Smooth muscle cell (in vitro differentiated cells): Measurements from ENCODE around the gene FIBCD1. TPM values are rescaled to one million over a fixed set of nuclear protein-coding genes. Genes with fewer than 3 reads are reported as not detected.

ENCODE experiments used
- DNase-seq: peaks from one replicate; lab custom pipeline; 2025; ENCODE audit not compliant: unreplicated experiment; lab: John Stamatoyannopoulos, UW
- H2AFZ ChIP-seq: fragments of 200-600 bp; sonication (generic); 2 replicates; pipeline ENCODE4 v1.6.0; 2016; ENCODE audit warnings: antibody characterized with exemption, low read depth, mild to moderate bottlenecking
- H3F3A ChIP-seq: fragments of 200-600 bp; sonication (generic); 2 replicates; pipeline ENCODE4 v1.6.0; 2017; ENCODE audit warnings: antibody characterized with exemption, low read depth
- H3K27ac ChIP-seq: fragments of 200-600 bp; sonication (generic); 2 replicates; pipeline ENCODE4 v1.5.1; 2016; ENCODE audit warnings: low read depth, mild to moderate bottlenecking
- H3K27me3 ChIP-seq: fragments of 200-600 bp; sonication (generic); 2 replicates; pipeline ENCODE4 v1.6.1; 2016; ENCODE audit warnings: low read depth, mild to moderate bottlenecking
- H3K36me3 ChIP-seq: fragments of 200-600 bp; sonication (generic); 2 replicates; pipeline ENCODE4 v1.5.1; 2016; ENCODE audit warnings: low read depth
- H3K4me1 ChIP-seq: fragments of 200-600 bp; sonication (generic); 2 replicates; pipeline ENCODE4 v1.5.1; 2016; ENCODE audit warnings: low read depth
- H3K4me2 ChIP-seq: fragments of 200-600 bp; sonication (generic); 2 replicates; pipeline ENCODE4 v1.6.0; 2016; ENCODE audit warnings: mild to moderate bottlenecking
- H3K4me3 ChIP-seq: fragments of 200-600 bp; sonication (generic); 2 replicates; pipeline ENCODE4 v1.5.1; 2016; ENCODE audit warnings: mild to moderate bottlenecking
- H3K79me2 ChIP-seq: fragments of 200-600 bp; sonication (generic); 2 replicates; pipeline ENCODE4 v1.6.0; 2016; ENCODE audit warnings: low read depth, mild to moderate bottlenecking
- H3K9ac ChIP-seq: fragments of 200-600 bp; sonication (generic); 2 replicates; pipeline ENCODE4 v1.6.0; 2016; ENCODE audit warnings: low read depth
- H3K9me3 ChIP-seq: fragments of 200-600 bp; sonication (generic); replicated peaks from 2 replicates; pipeline ENCODE4 v1.5.1; 2016; ENCODE audit warnings: low read depth
- H4K20me1 ChIP-seq: fragments of 200-600 bp; sonication (generic); 2 replicates; pipeline ENCODE4 v1.6.0; 2016; ENCODE audit warnings: low read depth
- CTCF ChIP-seq: fragments of 200-600 bp; sonication (generic); IDR thresholded peaks from 2 replicates; pipeline ENCODE4 v1.5.1; 2017; ENCODE audit warnings: borderline replicate concordance, mild to moderate bottlenecking, antibody characterized with exemption; ENCODE audit not compliant: insufficient read depth, poor library complexity, severe bottlenecking
- WGBS: methylation state at CpG from one replicate; pipeline ENCODE4 v1.1.7; 2016; ENCODE audit warnings: low lambda C conversion rate; 5-methylcytosine and 5-hydroxymethylcytosine counted together
- polyA plus RNA-seq: library from polyadenylated mRNA; unstranded; fragments of >200 nt; fragmentation: Nextera tagmentation; extraction: Ambion mirVana; gene quantifications from 2 replicates; pipeline ENCODE4 v1.2.1, GENCODE V29; 2016
- total RNA-seq: library from RNA; depleted of rRNA; stranded (reverse); fragments of >200 nt; gene quantifications from 2 replicates; pipeline ENCODE4 v1.2.3, GENCODE V29; 2014

The FIBCD1 gene
- total and polyA plus RNA-seq, 2 experiments from 2014 or later, result 1.8 to 4.7 TPM

- no peak for TF ChIP-seq CTCF
- Histone ChIP-seq H3K79me2 (no peaks in the 10 kb centered on the region), H2AFZ (no peak overlapping the region), H3K27me3 (no peaks in the 10 kb centered on the region), H3K4me1 (no peaks in the 10 kb centered on the region), H3K36me3 (no peaks in the 10 kb centered on the region), H3F3A (no peaks in the 10 kb centered on the region), H4K20me1 (no peaks in the 10 kb centered on the region), H3K9ac (no peak overlapping the region), H3K4me3 (no peak overlapping the region), H3K4me2 (no peak overlapping the region), H3K27ac (no peak overlapping the region), H3K9me3 (no peaks in the 10 kb centered on the region)
- WGBS, result 99% methylated on average over 5 of the region's 5 CpGs
- no peak for DNase-seq
Observed at GRCh38 chr9:130975156-130975555, 36.1 kb upstream of the FIBCD1 start.

GRCh38 chr9:130974697-130975096 is 35.6 kb upstream of the FIBCD1 start:
- no peak overlapping the region for H3K4me3 ChIP-seq
- no peak for TF ChIP-seq CTCF
- H3K36me3 ChIP-seq, result no peaks in the 10 kb centered on the region
- H3K27ac ChIP-seq, result no peak overlapping the region
- H4K20me1 ChIP-seq, result no peaks in the 10 kb centered on the region
- WGBS, result 89% methylated on average over 5 of the region's 5 CpGs
- no peaks in the 10 kb centered on the region for H3K27me3 ChIP-seq
- no peaks in the 10 kb centered on the region for H3K79me2 ChIP-seq
- H3K9ac ChIP-seq, result no peak overlapping the region
- DNase-seq, result no peak
- H3K4me2 ChIP-seq, result no peak overlapping the region
- H3F3A ChIP-seq, result no peaks in the 10 kb centered on the region
- H3K9me3 ChIP-seq, result no peaks in the 10 kb centered on the region
- H3K4me1 ChIP-seq, result no peaks in the 10 kb centered on the region
- no peak overlapping the region for H2AFZ ChIP-seq

GRCh38 chr9:130973686-130974281 is 34.7 kb upstream of the FIBCD1 start:
- H3K79me2 ChIP-seq, result no peaks in the 10 kb centered on the region
- H4K20me1 ChIP-seq, result no peaks in the 10 kb centered on the region
- TF ChIP-seq CTCF, result no peak
- H2AFZ ChIP-seq, result no peak overlapping the region
- H3K4me3 ChIP-seq, result no peak overlapping the region
- H3K27me3 ChIP-seq, result no peaks in the 10 kb centered on the region
- no peaks in the 10 kb centered on the region for H3F3A ChIP-seq
- WGBS, result 74% methylated on average over 21 of the region's 21 CpGs
- no peaks in the 10 kb centered on the region for H3K36me3 ChIP-seq
- no peak overlapping the region for H3K9ac ChIP-seq
- no peak for DNase-seq
- no peak overlapping the region for H3K27ac ChIP-seq
- no peaks in the 10 kb centered on the region for H3K9me3 ChIP-seq
- no peaks in the 10 kb centered on the region for H3K4me1 ChIP-seq
- H3K4me2 ChIP-seq, result no peak overlapping the region
